ENCODE measurements around the gene SLC23A1. TPM values are rescaled to one million over a fixed set of nuclear protein-coding genes. Genes with fewer than 3 reads are reported as not detected.
A peak's percentile ranks its signal among the peaks of the same experiment; 100 is the strongest.
"Not testable (repeated sequence)": the region's sequence is repeated elsewhere in the genome, so short reads cannot be mapped to it uniquely, and the experiment has no call there.

The SLC23A1 gene
- total RNA-seq, 1 experiment from 2014 or later: not detected

DNA sequence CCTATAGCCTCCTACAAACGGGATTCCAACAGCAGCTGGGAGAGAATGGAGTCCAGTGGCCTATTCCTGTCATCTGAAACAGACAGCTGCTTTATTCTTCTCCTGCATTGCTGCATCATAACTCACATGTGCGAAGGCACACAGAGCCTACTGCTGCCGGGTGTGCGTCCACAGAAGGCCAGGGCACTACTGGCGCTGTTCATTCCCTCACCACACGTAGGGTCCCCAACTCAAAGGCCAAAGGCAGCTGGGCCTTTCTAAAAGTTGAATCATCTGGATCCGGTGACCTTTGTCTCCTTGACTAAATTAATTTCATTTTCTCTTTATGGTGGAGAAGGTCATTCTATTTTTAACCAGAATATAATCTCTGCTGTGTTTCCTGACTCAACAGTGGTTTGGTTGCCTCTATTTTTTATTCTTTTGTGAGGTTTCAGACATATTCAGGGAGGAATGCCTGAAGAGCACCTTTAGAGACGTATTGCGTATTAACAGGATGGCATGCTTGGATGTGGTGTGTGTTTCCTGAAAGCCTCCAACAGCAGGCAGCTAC is 31.6 kb upstream of the SLC23A1 start:
- Histone ChIP-seq H3K4me1 (replicated peaks) (no peaks in the 10 kb centered on the region; the same call in 1 of the 2 replicates), H3K9me3 (replicated peaks) (no peaks in the 10 kb centered on the region), H3K27me3 (replicated peaks) (no peaks in the 10 kb centered on the region), H3K4me3 (no peak overlapping the region), H3K36me3 (peaks cover 10% of the 10 kb centered on the region), H3K27ac (no peak overlapping the region)
- no peak for DNase-seq (ENCODE audit: low read depth in 1 of 2, low spot score in 2 of 2)

DNA sequence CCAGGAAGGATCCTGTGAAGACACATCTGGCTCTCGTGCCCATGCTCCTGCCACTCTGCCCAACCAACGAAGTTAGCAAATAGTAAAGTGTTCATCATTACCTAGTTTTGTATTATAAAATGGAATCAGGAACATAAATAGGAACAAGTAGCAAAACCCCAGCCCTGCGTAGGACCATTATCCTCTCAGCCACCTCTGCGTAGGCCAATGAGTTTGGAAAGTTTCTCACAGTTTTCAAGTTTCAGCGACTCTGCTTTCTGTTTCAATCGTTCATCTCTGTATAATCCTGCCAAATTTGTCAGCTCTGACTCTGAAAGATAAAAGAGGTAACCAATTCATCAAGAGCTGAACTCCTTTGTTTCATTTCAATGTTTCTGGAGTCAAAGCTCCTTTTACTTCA is 30.9 kb upstream of the SLC23A1 start:
- H3K9me3 ChIP-seq (replicated peaks): no peaks in the 10 kb centered on the region
- no peak overlapping the region for H3K27ac ChIP-seq
- DNase-seq (ENCODE audit: low read depth in 1 of 2, low spot score in 2 of 2): no peak
- no peaks in the 10 kb centered on the region for H3K27me3 ChIP-seq (replicated peaks)
- H3K4me3 ChIP-seq: no peak overlapping the region
- H3K4me1 ChIP-seq (replicated peaks): no peaks in the 10 kb centered on the region; the same call in 1 of the 2 replicates
- peaks cover 7% of the 10 kb centered on the region for H3K36me3 ChIP-seq

DNA sequence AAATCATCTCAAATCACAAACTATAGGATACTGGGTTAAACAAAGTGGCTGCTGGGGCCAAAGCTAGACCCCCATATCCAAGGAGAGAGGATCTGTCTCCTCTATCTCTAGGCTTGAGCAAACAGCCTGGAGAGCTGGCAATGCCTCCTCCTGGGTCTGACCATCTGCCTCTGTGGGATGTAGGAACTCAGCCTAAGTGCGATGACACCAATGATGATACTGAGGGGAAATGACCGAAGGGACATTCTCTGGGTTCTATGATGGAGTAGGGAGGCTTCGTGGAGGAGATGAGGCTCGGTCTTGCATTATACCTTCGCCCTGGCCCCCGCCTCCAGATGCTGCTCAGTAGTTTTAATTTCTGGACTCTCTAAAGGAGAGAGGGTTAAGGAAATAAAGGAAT is 30.1 kb upstream of the SLC23A1 start:
- Histone ChIP-seq H3K4me3 (no peak overlapping the region), H3K4me1 (replicated peaks) (no peaks in the 10 kb centered on the region; the same call in 1 of the 2 replicates), H3K9me3 (replicated peaks) (no peaks in the 10 kb centered on the region), H3K27ac (no peak overlapping the region), H3K27me3 (replicated peaks) (no peaks in the 10 kb centered on the region), H3K36me3 (peaks cover 7% of the 10 kb centered on the region)
- no peak for DNase-seq (ENCODE audit: low read depth in 1 of 2, low spot score in 2 of 2)

DNA sequence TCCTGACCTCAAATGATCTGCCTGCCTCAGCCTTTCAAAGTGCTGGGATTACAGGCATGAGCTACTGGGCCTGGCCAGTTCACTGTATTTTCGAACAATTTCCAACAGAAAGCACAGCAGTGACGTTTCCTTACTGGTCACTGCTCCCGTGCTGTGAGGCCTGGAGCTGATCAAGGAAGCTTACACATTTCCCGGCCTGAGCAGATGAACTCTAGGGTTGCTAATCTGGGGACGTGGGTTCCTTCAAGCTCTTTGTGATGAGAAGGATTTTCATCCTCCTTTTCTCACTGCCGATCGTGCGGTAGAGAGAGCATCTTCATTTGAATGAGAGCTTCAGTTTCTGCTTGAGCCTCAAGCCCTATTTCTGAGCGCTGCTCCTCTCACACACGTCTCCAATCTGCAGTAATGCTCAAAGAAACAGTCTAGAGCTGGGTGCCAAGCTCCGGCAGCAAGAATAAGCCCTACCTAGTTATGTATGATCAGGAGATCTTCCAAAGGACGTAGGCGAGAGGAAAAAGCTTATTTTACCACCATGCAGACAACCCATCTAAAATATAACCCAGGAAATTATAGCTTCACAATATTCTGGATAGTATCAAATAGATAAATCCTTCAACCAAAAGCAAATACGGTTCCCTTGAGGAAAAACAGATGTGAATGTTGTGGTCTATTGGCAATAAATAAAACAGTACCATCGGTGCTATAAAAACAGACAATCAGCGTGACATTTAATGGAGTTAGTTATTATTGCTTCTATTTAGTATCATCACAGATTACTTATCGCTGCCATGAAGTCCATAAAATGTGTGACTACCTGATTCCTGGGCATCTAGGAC is 28.1 kb upstream of the SLC23A1 start:
- Histone ChIP-seq H3K27me3 (replicated peaks) (no peaks in the 10 kb centered on the region), H3K27ac (no peak overlapping the region)
- DNase-seq (ENCODE audit: low read depth in 1 of 2, low spot score in 2 of 2): no peak

DNA sequence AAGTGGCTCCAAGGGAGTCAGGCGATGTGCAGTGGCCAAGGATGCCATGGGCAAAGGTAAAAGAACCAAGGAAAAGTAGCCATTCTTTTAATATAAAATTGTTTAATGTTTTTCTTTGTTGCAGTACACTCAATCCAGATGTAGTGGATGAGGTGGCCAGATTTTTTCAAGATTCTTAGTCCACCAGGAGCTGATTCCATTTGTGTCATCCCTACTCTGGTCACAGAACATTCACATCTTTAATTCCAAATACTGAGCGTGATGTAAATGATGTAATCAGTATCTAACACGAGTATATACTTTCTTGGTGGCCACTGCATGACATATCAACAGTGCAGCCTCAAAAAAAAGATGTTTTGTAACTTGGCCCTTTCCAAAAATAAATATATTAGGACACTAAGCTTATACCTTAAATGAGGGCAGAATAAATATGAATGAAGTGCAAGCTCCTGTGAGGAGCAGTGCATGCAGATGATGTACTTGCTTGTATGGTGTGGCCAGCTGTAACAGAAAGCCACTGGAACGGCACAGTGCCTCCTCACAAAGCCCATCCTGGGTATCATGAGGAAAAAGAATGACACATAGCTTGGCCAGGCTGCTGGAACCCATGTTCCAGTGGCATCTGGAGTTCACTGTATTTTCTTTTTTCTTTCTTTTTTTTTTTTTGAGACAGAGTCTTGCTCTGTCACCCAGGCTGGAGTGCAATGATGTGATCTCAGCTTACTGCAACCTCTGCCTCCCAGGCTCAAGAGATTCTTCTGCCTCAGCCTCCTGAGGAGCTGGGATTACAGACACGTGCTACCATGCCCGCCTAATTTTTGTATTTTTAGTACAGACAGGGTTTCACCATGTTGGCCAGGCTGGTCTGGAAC is 27.3 kb upstream of the SLC23A1 start:
- H3K36me3 ChIP-seq: no peaks in the 10 kb centered on the region; the same call in none of the 2 replicates
- no peaks in the 10 kb centered on the region for H3K4me1 ChIP-seq (replicated peaks)
- no peak for DNase-seq (ENCODE audit: low read depth in 1 of 2, low spot score in 2 of 2)
- H3K27me3 ChIP-seq (replicated peaks): no peaks in the 10 kb centered on the region
- no peak overlapping the region for H3K27ac ChIP-seq
- H3K4me3 ChIP-seq: no peak overlapping the region
- no peaks in the 10 kb centered on the region for H3K9me3 ChIP-seq (replicated peaks)

More for the DNA sequence above, 28.1 kb upstream of the SLC23A1 start:
- Histone ChIP-seq H3K9me3 (replicated peaks) (no peaks in the 10 kb centered on the region), H3K4me1 (replicated peaks) (no peaks in the 10 kb centered on the region; the same call in 1 of the 2 replicates), H3K36me3 (no peaks in the 10 kb centered on the region; the same call in none of the 2 replicates), H3K4me3 (no peak overlapping the region)

DNA sequence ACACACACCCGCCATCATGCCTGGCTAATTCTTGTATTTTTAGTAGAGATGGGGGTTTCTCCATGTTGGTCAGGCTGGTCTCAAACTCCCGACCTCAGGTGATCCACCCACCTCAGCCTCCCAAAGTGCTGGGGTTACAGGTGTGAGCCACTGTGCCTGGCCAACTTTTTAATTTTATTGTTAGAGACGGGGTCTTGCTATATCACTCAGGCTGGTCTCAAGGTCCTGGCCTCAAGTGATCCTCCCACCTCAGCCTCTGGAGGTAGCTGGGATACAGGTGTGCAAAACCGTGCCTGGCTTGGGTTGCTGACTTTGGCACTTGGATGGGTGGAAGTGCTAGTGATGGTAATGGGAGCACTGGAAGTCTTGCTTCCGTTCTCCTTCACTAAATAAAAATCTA is 26.0 kb upstream of the SLC23A1 start:
- not testable (repeated sequence) for H3K36me3 ChIP-seq; DNase-seq (ENCODE audit: low read depth in 1 of 2, low spot score in 2 of 2); H3K4me1 ChIP-seq (replicated peaks); H3K9me3 ChIP-seq (replicated peaks); H3K27me3 ChIP-seq (replicated peaks); H3K27ac ChIP-seq; H3K4me3 ChIP-seq

DNA sequence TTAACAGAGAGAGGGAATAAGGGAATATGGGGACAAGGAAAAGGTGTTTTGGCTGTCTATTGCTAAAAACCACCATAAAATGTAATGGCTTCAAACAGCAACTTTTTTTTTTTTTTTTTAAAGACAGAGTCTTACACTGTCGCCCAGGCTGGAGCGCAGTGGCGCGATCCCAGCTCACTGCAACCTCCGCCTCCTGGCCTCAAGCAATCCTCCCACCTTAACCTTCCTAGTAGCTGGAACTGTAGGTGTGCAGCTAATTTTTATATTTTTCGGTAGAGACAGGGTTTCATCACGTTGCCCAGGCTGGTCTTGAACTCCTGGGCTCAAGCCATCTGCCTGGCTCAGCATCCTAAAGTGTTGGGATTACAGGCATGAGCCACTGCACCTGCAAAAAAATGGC is 25.1 kb upstream of the SLC23A1 start:
- H3K9me3 ChIP-seq (replicated peaks): no peaks in the 10 kb centered on the region

DNA sequence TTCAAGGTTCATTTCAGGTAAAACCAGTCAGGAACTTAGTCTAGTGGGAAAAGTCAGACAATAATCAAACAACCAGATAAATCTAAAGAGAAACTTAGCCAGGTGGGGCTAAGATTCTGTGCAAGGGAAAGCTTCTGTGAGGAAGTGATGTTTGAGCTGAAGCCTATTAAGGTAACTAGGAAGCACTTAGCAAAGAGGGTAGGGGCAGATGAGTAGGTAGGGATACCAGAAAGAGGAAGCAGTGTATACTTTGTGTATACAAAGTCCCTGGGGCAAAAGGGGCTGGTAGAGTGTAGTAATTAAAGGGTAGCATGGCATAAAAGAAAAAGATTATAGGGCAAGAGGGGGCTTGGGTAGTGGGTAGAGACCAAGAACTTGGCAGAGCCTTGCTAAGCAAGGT is 24.4 kb upstream of the SLC23A1 start:
- H3K4me1 ChIP-seq (replicated peaks): peaks cover 9% of the 10 kb centered on the region
- no peaks in the 10 kb centered on the region for H3K36me3 ChIP-seq
- H3K27me3 ChIP-seq (replicated peaks): no peaks in the 10 kb centered on the region
- H3K9me3 ChIP-seq (replicated peaks): no peaks in the 10 kb centered on the region
- DNase-seq (ENCODE audit: low read depth in 1 of 2, low spot score in 2 of 2): no peak
- no peak overlapping the region for H3K27ac ChIP-seq
- H3K4me3 ChIP-seq: no peak overlapping the region

More for the DNA sequence above, 25.1 kb upstream of the SLC23A1 start:
- no peak overlapping the region for H3K27ac ChIP-seq
- no peak overlapping the region for H3K4me3 ChIP-seq
- DNase-seq (ENCODE audit: low read depth in 1 of 2, low spot score in 2 of 2): no peak
- no peaks in the 10 kb centered on the region for H3K27me3 ChIP-seq (replicated peaks)
- peaks cover 7% of the 10 kb centered on the region for H3K4me1 ChIP-seq (replicated peaks)
- H3K36me3 ChIP-seq: no peaks in the 10 kb centered on the region; the same call in 1 of the 2 replicates

DNA sequence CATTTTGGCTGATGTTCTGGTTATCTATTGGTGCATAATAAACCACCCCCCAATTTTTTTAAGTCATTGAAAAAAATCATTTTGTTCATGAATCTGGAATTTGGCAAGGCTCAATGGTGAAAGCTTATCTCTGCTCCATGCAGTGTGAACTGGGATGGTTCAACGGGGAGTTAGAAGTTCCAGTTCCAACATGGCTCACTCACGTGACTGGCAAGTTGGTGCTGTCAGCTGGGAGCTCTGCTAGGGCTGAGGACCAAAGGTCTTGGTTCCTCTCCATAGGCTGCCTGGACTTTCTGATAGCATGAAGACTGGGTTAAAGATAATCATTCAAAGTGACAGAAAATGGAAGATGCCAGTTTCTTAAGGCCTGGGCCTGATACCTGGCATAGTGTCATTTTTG is 23.9 kb upstream of the SLC23A1 start:
- H3K4me3 ChIP-seq: no peak overlapping the region
- no peak overlapping the region for H3K27ac ChIP-seq
- no peaks in the 10 kb centered on the region for H3K36me3 ChIP-seq
- H3K27me3 ChIP-seq (replicated peaks): no peaks in the 10 kb centered on the region
- no peaks in the 10 kb centered on the region for H3K9me3 ChIP-seq (replicated peaks)
- H3K4me1 ChIP-seq (replicated peaks): peaks cover 9% of the 10 kb centered on the region
- DNase-seq (ENCODE audit: low read depth in 1 of 2, low spot score in 2 of 2): no peak

DNA sequence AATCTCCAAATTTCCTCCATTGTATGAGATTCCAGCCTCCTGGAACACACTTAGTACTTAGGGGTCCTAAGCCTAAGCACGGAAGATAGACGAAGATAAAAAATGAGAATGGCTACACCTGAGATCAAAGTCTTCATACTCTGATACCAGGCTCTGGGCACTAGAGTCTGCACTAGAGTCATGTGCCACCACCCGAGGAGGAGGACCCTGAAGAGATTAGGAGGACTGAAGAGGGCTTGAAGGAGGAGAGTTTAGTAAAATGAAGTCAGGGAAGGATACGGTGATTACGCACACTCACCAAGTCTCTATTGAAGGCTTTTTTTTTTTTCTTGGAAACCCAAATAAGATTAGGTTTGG is 21.4 kb upstream of the SLC23A1 start:
- Histone ChIP-seq H3K4me3 (peak overlapping the region; percentile 43), H3K4me1 (replicated peaks) (peaks cover 9% of the 10 kb centered on the region), H3K36me3 (no peaks in the 10 kb centered on the region), H3K9me3 (replicated peaks) (no peaks in the 10 kb centered on the region), H3K27me3 (replicated peaks) (no peaks in the 10 kb centered on the region), H3K27ac (peak overlapping the region; percentile 50)
- no peak for DNase-seq (ENCODE audit: low read depth in 1 of 2, low spot score in 2 of 2)

DNA sequence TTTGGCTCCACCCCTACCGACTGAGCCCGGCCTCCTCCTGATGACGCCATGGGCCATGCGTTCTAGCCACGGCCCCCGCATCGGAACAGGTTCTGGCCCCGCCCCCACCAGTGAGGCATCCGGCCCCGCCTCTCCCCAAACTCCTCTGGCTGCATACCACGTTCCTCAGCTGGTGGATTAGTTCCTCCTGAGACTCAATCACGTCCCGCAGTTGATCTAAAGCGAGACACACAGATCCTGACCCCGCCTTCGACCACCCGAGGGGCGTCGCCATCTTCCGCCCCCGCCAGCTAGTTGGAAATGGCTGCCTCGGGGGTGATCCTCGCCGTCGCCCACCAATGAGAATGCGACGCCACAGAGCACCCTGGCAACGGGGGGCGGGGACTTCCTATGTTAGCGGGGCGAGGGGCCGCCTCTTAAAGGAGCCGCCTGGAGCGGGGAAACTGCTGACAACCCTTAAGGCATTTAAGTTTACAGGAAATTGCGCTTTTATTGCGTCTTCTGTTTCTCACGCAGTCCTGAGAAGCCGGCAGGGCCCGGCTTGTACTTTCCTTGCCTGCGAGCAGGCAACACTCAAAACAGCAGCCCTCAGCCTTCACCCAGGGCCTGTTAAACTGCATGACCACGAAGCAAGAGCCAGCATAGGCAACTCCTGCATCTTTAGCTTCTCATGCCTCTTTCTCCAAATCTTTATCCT is 20.8 kb upstream of the SLC23A1 start, which contains the start of gene SPATA24:
SPATA24 (minus strand) TSS at position 303 of the 697 bp plus-strand sequence; CDS start at position 274, 29 bp downstream.
- H3K27me3 ChIP-seq (replicated peaks): no peaks in the 10 kb centered on the region
- peaks cover 9% of the 10 kb centered on the region for H3K4me1 ChIP-seq (replicated peaks)
- H3K9me3 ChIP-seq (replicated peaks): no peaks in the 10 kb centered on the region
- H3K4me3 ChIP-seq: peak within 1 kb of the TSS; percentile 43
- peak within 1 kb of the TSS; percentile 50 for H3K27ac ChIP-seq
- DNase-seq (ENCODE audit: low read depth in 1 of 2, low spot score in 2 of 2): peak; percentile 99
- H3K36me3 ChIP-seq: no peaks in the 10 kb centered on the region

DNA sequence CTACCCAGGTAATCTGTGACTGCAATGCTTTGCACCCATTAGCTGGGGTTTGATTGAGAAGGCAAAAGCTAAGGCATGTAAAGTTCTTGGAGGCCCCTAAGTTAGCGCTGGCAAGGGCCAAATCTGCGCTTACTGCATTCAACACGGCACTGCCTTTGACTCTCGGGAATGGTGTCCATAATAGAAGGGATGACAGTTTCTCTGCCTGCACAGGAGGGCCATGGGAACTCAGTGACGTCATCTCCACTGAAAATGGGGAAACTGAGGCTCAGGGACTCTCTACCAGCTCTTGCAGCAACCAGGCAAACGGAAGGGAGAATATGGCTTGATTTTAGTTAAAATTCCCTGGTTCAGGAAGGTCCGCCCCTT is 20.3 kb upstream of the SLC23A1 start:
- Histone ChIP-seq H3K4me3 (peak overlapping the region; percentile 43), H3K9me3 (replicated peaks) (no peaks in the 10 kb centered on the region), H3K27ac (peak overlapping the region; percentile 50), H3K4me1 (replicated peaks) (peaks cover 9% of the 10 kb centered on the region), H3K36me3 (no peaks in the 10 kb centered on the region), H3K27me3 (replicated peaks) (no peaks in the 10 kb centered on the region)
- no peak for DNase-seq (ENCODE audit: low read depth in 1 of 2, low spot score in 2 of 2)

DNA sequence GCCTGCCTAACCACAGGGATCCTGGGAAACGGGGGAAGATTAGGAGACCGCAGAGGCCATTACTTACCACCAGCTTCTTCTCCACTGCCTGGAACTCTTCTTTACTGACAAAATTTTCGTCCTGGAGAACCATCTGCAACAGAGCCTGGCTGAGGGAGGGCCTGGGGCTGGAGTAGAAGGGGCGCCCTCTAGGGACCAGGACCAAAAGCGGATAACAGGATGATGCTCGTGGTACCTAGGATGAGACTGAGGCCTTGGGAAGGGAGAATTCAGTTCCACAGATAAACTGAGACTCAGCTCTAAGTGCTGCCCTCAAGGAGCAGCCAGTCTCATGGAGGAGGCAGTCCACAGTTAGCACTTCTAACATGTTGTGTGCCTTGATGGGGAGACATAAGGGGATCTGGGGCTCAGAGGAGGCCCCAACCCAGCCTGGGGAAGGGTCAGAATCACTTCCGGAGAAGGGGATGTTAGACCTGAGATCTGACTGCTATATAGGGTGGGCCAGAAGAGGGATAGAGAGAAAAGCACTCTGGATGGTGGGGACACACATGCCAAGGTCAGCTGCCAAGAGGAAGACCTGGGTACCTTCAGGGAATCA is 19.6 kb upstream of the SLC23A1 start:
- H3K36me3 ChIP-seq: no peaks in the 10 kb centered on the region
- H3K4me3 ChIP-seq: no peak overlapping the region
- H3K27ac ChIP-seq: no peak overlapping the region
- peaks cover 9% of the 10 kb centered on the region for H3K4me1 ChIP-seq (replicated peaks)
- no peaks in the 10 kb centered on the region for H3K9me3 ChIP-seq (replicated peaks)
- H3K27me3 ChIP-seq (replicated peaks): no peaks in the 10 kb centered on the region
- peak; percentile 27 to 58 for DNase-seq (ENCODE audit: low read depth in 1 of 2, low spot score in 2 of 2)
